Ovary (tissue), 9 donors: ENCODE results near the gene TUSC2. TPM values are rescaled to one million over a fixed set of nuclear protein-coding genes. Genes with fewer than 3 reads are reported as not detected.

Experiments used
- DNase-seq, 5 donors: peaks; one replicate each; pipeline ENCODE4 v3.0.0-alpha.2; 2019 to 2020
- H3K27ac ChIP-seq, 2 donors: fragments of 200-600 bp; one replicate each; pipeline versions ENCODE4 v1.5.1 to v1.8.0; 2019 to 2022
- H3K27me3 ChIP-seq: fragments of 200-600 bp; one replicate; pipeline ENCODE4 v1.8.0; 2022
- H3K36me3 ChIP-seq: fragments of 200-600 bp; sonication (generic); one replicate; pipeline ENCODE4 v1.5.1; 2019
- H3K4me1 ChIP-seq: one replicate; pipeline ENCODE4 v1.8.1; 2013; ENCODE audit warnings: mild to moderate bottlenecking, moderate library complexity; ENCODE audit not compliant: insufficient read depth
- H3K4me3 ChIP-seq: fragments of 200-600 bp; sonication (generic); one replicate; pipeline ENCODE4 v1.5.1; 2017
- H3K9me3 ChIP-seq, 2 donors: fragments of 200-600 bp in 1 of 2; sonication (generic) in 1 of 2; one replicate each; pipeline versions ENCODE4 v1.5.1 to v1.8.1; 2013 to 2019; ENCODE audit warnings: mild to moderate bottlenecking in 1 of 2, moderate library complexity in 1 of 2
- CTCF ChIP-seq, 3 donors: fragments of 450-650 bp in 2 of 3; fragments of 200-600 bp in 1 of 3; IDR thresholded peaks; one replicate each; pipeline versions ENCODE4 v1.5.1 to v1.8.0; 2016 to 2022; ENCODE audit warnings: antibody characterized with exemption in 3 of 3, mild to moderate bottlenecking in 1 of 3
- EP300 ChIP-seq: sonication (generic); formaldehyde crosslinking; IDR thresholded peaks from one replicate; pipeline ENCODE4 v1.6.1; 2017; ENCODE audit warnings: antibody characterized with exemption
- POLR2A ChIP-seq: fragments of 450-650 bp; IDR thresholded peaks from one replicate; pipeline ENCODE4 v1.6.1; 2017; ENCODE audit warnings: antibody characterized with exemption, mild to moderate bottlenecking, moderate library complexity
- WGBS, 3 donors: extraction: QIAGEN DNeasy Blood & Tissue Kit in 1 of 3; methylation state at CpG; one replicate each; pipeline versions ENCODE4 v1.1.5 to v1.1.7; 2013 to 2017; 5-methylcytosine and 5-hydroxymethylcytosine counted together
- intact Hi-C, 4 donors: fragments of 100-400 bp; cut with DNase I; formaldehyde crosslinking; loops; one replicate each; pipeline versions ENCODE4 v1.11.0 to v1.15.1; 2022 to 2023
- polyA plus RNA-seq, 2 donors: library from polyadenylated mRNA; stranded (reverse); fragments of 200-250 nt in 1 of 2; fragments of 350-450 nt in 1 of 2; fragmentation: Illumina TruSeq in 1 of 2; extraction: RNeasy Lipid Tissue Mini Kit (QIAGEN cat#74804) in 1 of 2; gene quantifications; one replicate each; pipeline ENCODE4 v1.2.3, GENCODE V29; 2013 to 2014
- total RNA-seq, 7 donors: library from RNA; depleted of rRNA in 2 of 7; stranded (reverse); fragments of >200 nt in 2 of 7; fragmentation: NEBNext Ultra II Directional in 3 of 7; extraction: Animal tissue kit (Norgen Biotek cat#: 25700) in 3 of 7; gene quantifications; one replicate each; pipeline versions ENCODE4 v1.1.0 to v1.2.4, GENCODE V29; 2016 to 2023
- donor health status: DM: no; HTN: no; CAD: no; lungs with moderate emphysema.
- donor health status: DM: no; HTN: no; CAD: no.
- donor health status: Bipolar disorder and iron deficiency.
- donor health status: DM: yes; HTN: yes; CAD: no.
- donor health status: DM: no; HTN: no; CAD: no.
- donor health status: DM: yes; HTN: yes; CAD: no.

The TUSC2 gene
- total and polyA plus RNA-seq, 9 donors: 19.4 to 26.4 (median 21.3) TPM

DNA sequence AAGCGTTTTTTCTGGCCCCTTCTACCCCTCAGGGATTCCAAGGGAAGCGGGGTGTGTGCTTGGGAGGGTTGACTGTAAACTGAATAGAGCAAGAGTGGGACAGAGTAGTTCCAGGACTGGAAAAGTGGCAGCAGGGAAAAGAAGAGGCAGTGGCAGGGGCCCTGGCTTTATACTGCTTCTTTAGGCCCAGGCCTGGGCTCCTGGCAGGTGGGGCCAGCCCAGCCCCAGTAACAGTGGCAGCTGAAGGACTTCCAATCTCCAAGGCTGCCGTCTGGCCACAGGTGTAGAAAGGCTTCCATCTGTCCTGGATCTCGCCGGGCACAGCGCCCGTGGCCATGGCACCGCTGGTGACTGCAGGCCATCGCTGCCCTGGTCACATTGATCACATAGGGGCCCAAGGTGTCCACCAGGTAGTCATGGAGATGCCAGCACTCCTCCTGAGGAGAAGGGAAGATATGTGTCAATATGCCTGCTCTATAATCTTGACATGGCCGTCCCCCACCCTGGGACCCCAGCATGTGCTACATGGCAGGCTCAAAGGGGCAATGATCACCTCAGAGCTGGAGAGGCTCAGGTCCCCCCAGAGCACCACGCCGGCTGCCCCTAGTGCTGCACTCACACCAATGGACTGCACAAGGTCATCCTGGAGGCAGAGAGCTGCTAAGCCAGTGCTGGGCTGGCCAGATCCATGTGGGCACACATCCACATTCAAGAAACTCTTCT is 34.8 kb downstream of the TUSC2 start:
- 72 to 76% (median 73%) methylated on average over 12 of the region's 12 CpGs for WGBS, 3 donors
- peak in 3 of 5 donors; percentile 54 to 62 (median 60) for DNase-seq
- intact Hi-C loops: no loop called here
- Histone ChIP-seq H3K4me3 (peak overlapping the region; percentile 32), H3K27ac (no peak overlapping the region), H3K27me3 (no peaks in the 10 kb centered on the region), H3K36me3 (no peaks in the 10 kb centered on the region), H3K9me3 (no peaks in the 10 kb centered on the region), H3K4me1 (peaks cover 7% of the 10 kb centered on the region)
- TF ChIP-seq EP300 (no peak), CTCF (IDR thresholded peaks at IDR 0.05) (no peak), POLR2A (no peak)

- H3K9me3 ChIP-seq: no peaks in the 10 kb centered on the region
- TF ChIP-seq POLR2A (peak; percentile 79), EP300 (no peak), CTCF (IDR thresholded peaks at IDR 0.05) (peak in 1 of 3 donors; percentile 14)
- peak within 1 kb of the TSS; percentile 67 for H3K4me3 ChIP-seq
- H3K4me1 ChIP-seq: peaks cover 6% of the 10 kb centered on the region
- WGBS, 3 donors: 1 to 2% (median 1%) methylated on average over 35 to 67 of the region's 67 CpGs
- intact Hi-C loops: no loop called here
- H3K27me3 ChIP-seq: no peaks in the 10 kb centered on the region
- peak within 1 kb of the TSS; percentile 4 to 53 for H3K27ac ChIP-seq
- no peaks in the 10 kb centered on the region for H3K36me3 ChIP-seq
- DNase-seq: peak; percentile 95 to 97 (median 95)
Observed at GRCh38 chr3:50292159-50293078, 35.6 kb downstream of the TUSC2 start, which contains the start of gene IFRD2. TSS of gene IFRD2 (minus strand) at chr3:50292429. CDS start at chr3:50292274, 155 bp downstream.

DNA sequence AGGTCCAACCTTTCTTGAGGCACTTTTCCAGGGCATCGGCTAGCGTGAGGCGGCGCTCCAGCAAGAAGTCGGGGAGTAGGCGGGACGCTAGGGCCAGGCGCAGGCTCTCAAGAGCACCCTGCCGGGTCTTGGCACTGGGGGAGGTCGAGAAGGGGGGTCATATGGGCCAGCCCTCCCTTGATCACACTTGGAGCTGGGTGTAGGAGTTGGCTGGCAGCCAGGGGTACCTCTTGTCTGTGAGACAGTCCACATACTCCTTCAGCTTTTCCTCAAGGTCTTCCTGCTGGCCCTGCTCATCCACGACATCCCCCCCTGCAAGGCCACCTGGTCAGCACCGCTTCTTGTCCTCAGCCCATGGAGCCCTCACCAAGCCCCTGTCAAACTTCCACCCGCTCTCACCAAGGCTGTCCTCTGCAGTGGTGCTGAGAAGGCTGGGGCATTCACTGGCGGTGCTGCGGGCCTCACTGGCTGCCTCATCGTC is 37.8 kb downstream of the TUSC2 start:
- H3K4me1 ChIP-seq: peaks cover 6% of the 10 kb centered on the region
- intact Hi-C loops: no loop called here
- H3K4me3 ChIP-seq: no peak overlapping the region
- H3K27ac ChIP-seq: no peak overlapping the region
- no peaks in the 10 kb centered on the region for H3K36me3 ChIP-seq
- H3K27me3 ChIP-seq: no peaks in the 10 kb centered on the region
- no peaks in the 10 kb centered on the region for H3K9me3 ChIP-seq
- peak in 4 of 5 donors; percentile 53 to 66 (median 56) for DNase-seq
- 76 to 83% (median 80%) methylated on average over 16 of the region's 16 CpGs for WGBS, 3 donors
- TF ChIP-seq EP300 (no peak), POLR2A (no peak), CTCF (IDR thresholded peaks at IDR 0.05) (no peak)

GRCh38 chr3:50289130-50289529 is 38.9 kb downstream of the TUSC2 start:
- DNase-seq: no peak
- Histone ChIP-seq H3K4me1 (peaks cover 6% of the 10 kb centered on the region), H3K27ac (no peak overlapping the region), H3K9me3 (no peaks in the 10 kb centered on the region), H3K27me3 (no peaks in the 10 kb centered on the region), H3K4me3 (no peak overlapping the region), H3K36me3 (no peaks in the 10 kb centered on the region)
- WGBS, 3 donors: 86 to 90% (median 89%) methylated on average over 6 of the region's 6 CpGs
- TF ChIP-seq POLR2A (no peak), EP300 (no peak), CTCF (IDR thresholded peaks at IDR 0.05) (no peak)
- intact Hi-C loops: no loop called here
